ENCODE measurements around the gene CDS1.
"Not testable (repeated sequence)": the region's sequence is repeated elsewhere in the genome, so short reads cannot be mapped to it uniquely, and the experiment has no call there.

CDS1 gene
- total RNA-seq, result 0.19 to 0.49 (median 0.31) reads per million in 4 experiments

GRCh38 chr4:84582988-84583875 lies at the start of gene CDS1:
TSS of gene CDS1 (plus strand) at chr4:84583127. CDS start at chr4:84583402, 275 bp downstream.
- no peak for DNase-seq

GRCh38 chr4:84535901-84536300 lies 47.0 kb upstream of the CDS1 start:
- DNase-seq, result no peak

- DNase-seq, result no peak
These were observed 37.8 kb upstream of the CDS1 start for GRCh38 chr4:84545093-84545492.

GRCh38 chr4:84547211-84547610 lies 35.7 kb upstream of the CDS1 start:
- no peak for DNase-seq

GRCh38 chr4:84549191-84549590 lies 33.7 kb upstream of the CDS1 start:
- not testable (repeated sequence) for DNase-seq

- DNase-seq, result no peak
These were observed 20.8 kb upstream of the CDS1 start for GRCh38 chr4:84562156-84562555.

GRCh38 chr4:84563002-84563401 lies 19.9 kb upstream of the CDS1 start:
- DNase-seq, result no peak

- no peak for DNase-seq
These were observed 17.0 kb upstream of the CDS1 start for GRCh38 chr4:84565951-84566350.

- no peak for DNase-seq
These were observed 14.4 kb upstream of the CDS1 start for GRCh38 chr4:84568496-84568895.

- no peak for DNase-seq
These were observed 13.9 kb upstream of the CDS1 start for GRCh38 chr4:84569009-84569408.

- DNase-seq, result no peak
These were observed 9.4 kb upstream of the CDS1 start for GRCh38 chr4:84573385-84574068.

GRCh38 chr4:84574069-84574720 lies 8.7 kb upstream of the CDS1 start:
- no peak for DNase-seq

- DNase-seq, result no peak
These were observed 4.2 kb upstream of the CDS1 start for GRCh38 chr4:84578540-84579402.

GRCh38 chr4:84579403-84579776 lies 3.5 kb upstream of the CDS1 start:
- DNase-seq, result no peak

GRCh38 chr4:84582302-84582987 lies 482 bp upstream of the CDS1 start:
- peak; percentile 90 for DNase-seq

- no peak for DNase-seq
These were observed 1.0 kb downstream of the CDS1 start for GRCh38 chr4:84583876-84584380.

- DNase-seq, result no peak
These were observed 2.3 kb downstream of the CDS1 start for GRCh38 chr4:84585251-84585650.

- DNase-seq, result no peak
These were observed 11.8 kb downstream of the CDS1 start for GRCh38 chr4:84594724-84595123.

- no peak for DNase-seq
These were observed 13.9 kb downstream of the CDS1 start for GRCh38 chr4:84596826-84597225.

- no peak for DNase-seq
These were observed 14.5 kb downstream of the CDS1 start for GRCh38 chr4:84597450-84597849.

GRCh38 chr4:84606645-84607044 lies 23.7 kb downstream of the CDS1 start:
- no peak for DNase-seq

- DNase-seq, result no peak
These were observed 28.6 kb downstream of the CDS1 start for GRCh38 chr4:84611531-84611930.
